HL-60 (cell line): Measurements from ENCODE around the gene NFASC.

ENCODE experiments used
- DNase-seq, 2 experiments: peaks; one replicate each; pipeline ENCODE4 v3.0.0-alpha.2; 2010 to 2020; ENCODE audit warnings: low read depth in 1 of 2, low spot score in 1 of 2
- H3K27ac ChIP-seq: fragments of 250-450 bp; sonication (Bioruptor Pico); replicated peaks from 2 replicates; pipeline ENCODE4 v1.5.1; 2020; ENCODE audit warnings: mild to moderate bottlenecking, moderate library complexity
- H3K27me3 ChIP-seq: fragments of 250-450 bp; sonication (Bioruptor Pico); 2 replicates; pipeline ENCODE4 v1.5.1; 2021; ENCODE audit warnings: mild to moderate bottlenecking, moderate library complexity; ENCODE audit not compliant: insufficient read depth, poor library complexity, severe bottlenecking
- H3K4me3 ChIP-seq: replicated peaks from 2 replicates; pipeline ENCODE4 v1.5.1; 2011; ENCODE audit warnings: mild to moderate bottlenecking, control low read depth, low read length; ENCODE audit not compliant: insufficient read depth
- CTCF ChIP-seq: IDR thresholded peaks from one replicate; pipeline ENCODE4 v1.5.1; 2011; ENCODE audit warnings: low read length, control low read depth, inconsistent platforms; ENCODE audit not compliant: insufficient read depth
- GABPA ChIP-seq: IDR thresholded peaks from 2 replicates; pipeline ENCODE4 v1.6.1; 2012; ENCODE audit warnings: low read depth
- POLR2AphosphoS5 ChIP-seq: IDR thresholded peaks from 2 replicates; pipeline ENCODE4 v1.6.1; 2012; ENCODE audit warnings: low read depth
- SPI1 ChIP-seq: IDR thresholded peaks from 2 replicates; pipeline ENCODE4 v1.6.1; 2012; ENCODE audit warnings: low read depth, mild to moderate bottlenecking, borderline replicate concordance
- TF ChIP-seq, protein P1 (sequence below): IDR thresholded peaks from 2 replicates; pipeline ENCODE4 v1.6.1; 2012; ENCODE audit warnings: low read depth; ENCODE audit not compliant: insufficient replicate concordance

The NFASC gene

DNA sequence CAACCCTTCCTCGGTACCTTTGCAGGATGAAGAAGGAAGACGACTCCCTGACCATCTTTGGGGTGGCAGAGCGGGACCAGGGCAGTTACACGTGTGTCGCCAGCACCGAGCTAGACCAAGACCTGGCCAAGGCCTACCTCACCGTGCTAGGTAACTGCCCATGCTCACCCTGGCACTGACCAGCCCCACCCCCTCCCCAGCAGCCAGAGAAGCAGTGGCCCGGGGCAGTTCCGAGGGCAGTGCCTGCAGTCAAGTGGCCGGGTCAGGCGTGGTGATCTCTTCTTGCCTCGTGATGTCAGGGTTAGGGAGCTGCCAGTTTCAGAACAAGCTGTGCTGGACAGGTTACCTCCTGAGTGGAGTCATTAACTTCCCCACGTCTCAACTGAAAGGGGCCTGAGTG, 106.0 kb downstream of the NFASC start:
- TF ChIP-seq SPI1 (no peak), CTCF (no peak), GABPA (no peak), POLR2AphosphoS5 (no peak)
- TF ChIP-seq, protein P1, sequence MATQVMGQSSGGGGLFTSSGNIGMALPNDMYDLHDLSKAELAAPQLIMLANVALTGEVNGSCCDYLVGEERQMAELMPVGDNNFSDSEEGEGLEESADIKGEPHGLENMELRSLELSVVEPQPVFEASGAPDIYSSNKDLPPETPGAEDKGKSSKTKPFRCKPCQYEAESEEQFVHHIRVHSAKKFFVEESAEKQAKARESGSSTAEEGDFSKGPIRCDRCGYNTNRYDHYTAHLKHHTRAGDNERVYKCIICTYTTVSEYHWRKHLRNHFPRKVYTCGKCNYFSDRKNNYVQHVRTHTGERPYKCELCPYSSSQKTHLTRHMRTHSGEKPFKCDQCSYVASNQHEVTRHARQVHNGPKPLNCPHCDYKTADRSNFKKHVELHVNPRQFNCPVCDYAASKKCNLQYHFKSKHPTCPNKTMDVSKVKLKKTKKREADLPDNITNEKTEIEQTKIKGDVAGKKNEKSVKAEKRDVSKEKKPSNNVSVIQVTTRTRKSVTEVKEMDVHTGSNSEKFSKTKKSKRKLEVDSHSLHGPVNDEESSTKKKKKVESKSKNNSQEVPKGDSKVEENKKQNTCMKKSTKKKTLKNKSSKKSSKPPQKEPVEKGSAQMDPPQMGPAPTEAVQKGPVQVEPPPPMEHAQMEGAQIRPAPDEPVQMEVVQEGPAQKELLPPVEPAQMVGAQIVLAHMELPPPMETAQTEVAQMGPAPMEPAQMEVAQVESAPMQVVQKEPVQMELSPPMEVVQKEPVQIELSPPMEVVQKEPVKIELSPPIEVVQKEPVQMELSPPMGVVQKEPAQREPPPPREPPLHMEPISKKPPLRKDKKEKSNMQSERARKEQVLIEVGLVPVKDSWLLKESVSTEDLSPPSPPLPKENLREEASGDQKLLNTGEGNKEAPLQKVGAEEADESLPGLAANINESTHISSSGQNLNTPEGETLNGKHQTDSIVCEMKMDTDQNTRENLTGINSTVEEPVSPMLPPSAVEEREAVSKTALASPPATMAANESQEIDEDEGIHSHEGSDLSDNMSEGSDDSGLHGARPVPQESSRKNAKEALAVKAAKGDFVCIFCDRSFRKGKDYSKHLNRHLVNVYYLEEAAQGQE, result no peak
- Histone ChIP-seq H3K27ac (no peak overlapping the region), H3K4me3 (no peak overlapping the region), H3K27me3 (no peaks in the 10 kb centered on the region)
- no peak for DNase-seq

GRCh38 chr1:204977318-204977717, 106.7 kb downstream of the NFASC start:
- TF ChIP-seq SPI1 (no peak), GABPA (no peak), POLR2AphosphoS5 (no peak), CTCF (no peak)
- TF ChIP-seq, protein P1, result no peak
- H3K27me3 ChIP-seq, result no peaks in the 10 kb centered on the region

DNA sequence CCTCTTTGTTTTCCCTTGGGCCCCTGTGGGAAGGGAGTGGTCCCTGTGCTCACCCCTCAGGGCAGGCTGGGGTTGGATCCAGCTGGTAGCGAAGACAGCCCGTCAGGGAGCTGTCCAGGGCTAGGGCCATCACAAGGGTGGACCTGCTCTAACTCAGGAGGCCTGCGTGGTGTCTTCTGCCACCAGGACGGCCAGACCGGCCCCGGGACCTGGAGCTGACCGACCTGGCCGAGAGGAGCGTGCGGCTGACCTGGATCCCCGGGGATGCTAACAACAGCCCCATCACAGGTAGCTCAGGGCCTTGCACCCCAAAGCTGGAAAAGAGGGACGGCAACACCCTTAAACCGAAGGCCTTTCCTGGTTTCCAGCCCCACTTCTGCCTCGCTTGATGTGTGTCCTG, 108.1 kb downstream of the NFASC start:
- no peak for DNase-seq
- no peaks in the 10 kb centered on the region for H3K27me3 ChIP-seq
- no peak overlapping the region for H3K4me3 ChIP-seq
- TF ChIP-seq SPI1 (no peak), POLR2AphosphoS5 (no peak), CTCF (no peak), GABPA (no peak)
- TF ChIP-seq, protein P1, result no peak
- H3K27ac ChIP-seq, result no peak overlapping the region

More at GRCh38 chr1:204977318-204977717, 106.7 kb downstream of the NFASC start:
- Histone ChIP-seq H3K27ac (no peak overlapping the region), H3K4me3 (no peak overlapping the region)
- no peak for DNase-seq
